Stimulated activated CD4-positive, alpha-beta T cell treated with anti-CD3 and anti-CD28 coated beads, Interleukin-12 subunit alpha, Interleukin-12 subunit beta, amount 100 ng/mL, for 48 hours (primary cell): ENCODE results near the gene MLH1.
"Not testable (repeated sequence)": the region's sequence is repeated elsewhere in the genome, so short reads cannot be mapped to it uniquely, and the experiment has no call there.

Experiments
- DNase-seq, 3 donors: peaks; one replicate each; pipeline ENCODE4 v3.0.0-alpha.2; 2020; ENCODE audit warnings: low read depth in 2 of 3, low spot score in 1 of 3

Gene MLH1

DNA sequence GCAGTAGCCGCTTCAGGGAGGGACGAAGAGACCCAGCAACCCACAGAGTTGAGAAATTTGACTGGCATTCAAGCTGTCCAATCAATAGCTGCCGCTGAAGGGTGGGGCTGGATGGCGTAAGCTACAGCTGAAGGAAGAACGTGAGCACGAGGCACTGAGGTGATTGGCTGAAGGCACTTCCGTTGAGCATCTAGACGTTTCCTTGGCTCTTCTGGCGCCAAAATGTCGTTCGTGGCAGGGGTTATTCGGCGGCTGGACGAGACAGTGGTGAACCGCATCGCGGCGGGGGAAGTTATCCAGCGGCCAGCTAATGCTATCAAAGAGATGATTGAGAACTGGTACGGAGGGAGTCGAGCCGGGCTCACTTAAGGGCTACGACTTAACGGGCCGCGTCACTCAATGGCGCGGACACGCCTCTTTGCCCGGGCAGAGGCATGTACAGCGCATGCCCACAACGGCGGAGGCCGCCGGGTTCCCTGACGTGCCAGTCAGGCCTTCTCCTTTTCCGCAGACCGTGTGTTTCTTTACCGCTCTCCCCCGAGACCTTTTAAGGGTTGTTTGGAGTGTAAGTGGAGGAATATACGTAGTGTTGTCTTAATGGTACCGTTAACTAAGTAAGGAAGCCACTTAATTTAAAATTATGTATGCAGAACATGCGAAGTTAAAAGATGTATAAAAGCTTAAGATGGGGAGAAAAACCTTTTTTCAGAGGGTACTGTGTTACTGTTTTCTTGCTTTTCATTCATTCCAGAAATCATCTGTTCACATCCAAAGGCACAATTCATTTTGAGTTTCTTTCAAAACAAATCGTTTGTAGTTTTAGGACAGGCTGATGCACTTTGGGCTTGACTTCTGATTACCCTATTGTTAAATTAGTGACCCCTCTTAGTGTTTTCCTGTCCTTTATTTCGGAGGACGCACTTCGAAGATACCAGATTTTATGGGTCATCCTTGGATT is at the start of gene MLH1:
MLH1 (plus strand) TSS at position 193 of the 958 bp plus-strand sequence; CDS start at position 223, 30 bp downstream.
- DNase-seq: peak; percentile 96 to 100 (median 99)

DNA sequence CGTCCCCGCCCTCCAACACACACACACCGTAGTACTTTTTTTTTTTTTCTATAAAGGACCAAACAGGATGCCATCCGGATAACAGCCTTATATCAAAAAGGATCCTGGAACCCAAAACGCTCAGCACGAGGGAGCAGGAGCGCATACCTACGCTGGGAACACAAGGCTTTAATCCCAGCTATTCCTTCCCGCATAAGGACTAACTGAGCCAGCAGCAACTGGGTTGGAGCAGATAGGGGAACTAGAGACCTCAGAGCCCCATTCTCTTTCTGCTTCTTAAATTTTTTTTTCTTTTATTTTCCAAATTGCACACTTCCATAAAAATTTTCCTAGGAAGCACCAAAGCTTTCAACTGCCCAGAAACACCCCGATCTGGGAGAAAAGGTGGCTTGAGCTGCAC is 49.7 kb upstream of the MLH1 start:
- DNase-seq: no peak

DNA sequence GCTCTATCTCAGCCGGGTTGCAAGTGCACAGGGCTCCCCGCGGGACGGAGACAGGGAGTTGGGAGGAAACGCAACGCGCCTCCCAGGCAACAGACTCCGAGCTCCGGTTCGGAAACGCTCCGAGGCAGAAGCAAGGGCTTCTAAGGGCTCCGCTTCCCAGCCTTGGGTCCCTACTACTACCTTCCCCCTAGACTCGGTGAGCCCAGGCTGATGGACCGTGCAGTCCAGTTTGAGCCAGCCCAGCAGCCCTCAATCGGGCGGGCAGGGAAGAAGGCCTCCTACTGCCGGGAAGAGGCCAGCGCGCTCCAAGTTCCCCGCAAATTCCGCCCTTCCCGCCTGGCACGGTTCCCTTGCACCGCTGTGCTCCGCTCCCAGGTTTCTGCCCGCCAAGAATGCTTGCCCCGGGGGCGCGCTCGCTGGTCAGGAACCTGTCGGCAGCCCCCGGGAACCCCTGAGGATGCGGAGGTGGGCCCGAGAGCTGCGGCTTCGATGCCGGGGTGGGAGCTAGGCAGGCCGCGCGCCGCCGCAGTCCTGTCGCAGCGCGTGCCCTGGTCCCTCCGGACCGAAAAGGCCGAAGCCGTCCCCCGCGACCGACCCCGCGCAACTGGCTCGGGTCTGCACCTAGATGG is 49.2 kb upstream of the MLH1 start:
- peak in 2 of 3 donors; percentile 16 to 19 for DNase-seq

DNA sequence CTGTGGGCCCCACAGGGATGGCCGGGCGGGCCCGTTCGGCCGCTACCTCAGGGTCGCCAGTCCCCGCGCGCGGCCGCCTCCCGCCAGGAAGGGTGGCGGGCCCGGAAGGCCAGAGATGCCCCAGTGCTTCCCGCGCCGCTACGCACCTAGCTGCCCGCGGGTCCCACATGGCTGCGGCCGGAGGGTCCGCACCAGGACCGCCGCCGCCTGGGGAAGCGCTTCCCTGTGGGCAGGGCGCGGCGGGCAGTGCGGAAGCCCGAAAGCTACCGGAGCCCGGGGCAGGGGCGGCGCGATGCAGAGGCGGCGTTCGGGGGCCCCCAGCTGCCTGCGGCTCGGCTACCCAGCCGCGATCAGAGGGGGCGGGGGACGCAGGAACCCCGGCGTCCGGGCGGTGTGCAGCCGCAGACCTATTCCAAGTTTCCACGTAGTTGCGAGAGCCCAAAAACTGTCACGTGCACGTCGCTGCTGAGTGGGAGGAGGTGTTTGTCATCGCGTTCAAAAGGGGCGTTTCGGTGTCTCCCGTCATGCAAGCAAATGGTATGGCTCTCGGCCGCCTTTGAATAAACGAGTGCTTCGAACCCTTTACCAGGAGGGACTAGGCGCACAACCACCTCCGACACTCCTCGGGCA is 48.6 kb upstream of the MLH1 start, which contains the start of gene TRANK1:
TRANK1 (minus strand) TSS at position 414 of the 630 bp plus-strand sequence; CDS start at position 169, 245 bp downstream.
- peak; percentile 63 to 64 (median 64) for DNase-seq

DNA sequence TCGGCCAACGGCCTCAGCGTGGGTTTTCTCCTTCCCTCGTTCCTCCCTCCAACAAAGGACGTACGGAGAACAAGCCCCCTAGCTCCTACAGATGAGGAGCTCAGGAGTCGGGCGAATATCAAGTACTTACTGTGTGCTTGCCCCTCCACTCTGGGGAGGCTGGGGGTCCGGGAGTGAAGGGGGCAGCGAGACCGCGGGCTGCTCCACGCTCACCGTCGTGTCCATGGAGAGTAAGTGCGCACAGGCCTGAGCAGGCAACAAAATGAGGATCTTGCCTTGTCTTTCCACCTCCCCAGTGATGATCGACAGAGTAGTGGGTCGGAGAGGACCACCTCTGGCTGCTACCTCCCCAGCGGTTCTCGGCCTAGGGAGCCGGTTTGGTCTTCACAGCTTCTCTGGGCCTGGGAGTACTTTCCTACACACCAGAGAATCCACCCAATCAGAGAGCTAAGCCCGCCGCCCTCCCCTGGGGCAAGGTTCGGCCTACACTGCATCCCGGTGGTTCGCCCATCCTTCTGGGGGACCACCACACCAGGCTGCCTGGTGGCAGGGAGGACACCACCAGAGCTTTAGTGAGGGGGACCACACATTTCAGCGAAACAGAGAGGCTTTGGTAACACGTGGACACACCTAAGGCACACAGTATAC is 47.9 kb upstream of the MLH1 start:
- no peak for DNase-seq

DNA sequence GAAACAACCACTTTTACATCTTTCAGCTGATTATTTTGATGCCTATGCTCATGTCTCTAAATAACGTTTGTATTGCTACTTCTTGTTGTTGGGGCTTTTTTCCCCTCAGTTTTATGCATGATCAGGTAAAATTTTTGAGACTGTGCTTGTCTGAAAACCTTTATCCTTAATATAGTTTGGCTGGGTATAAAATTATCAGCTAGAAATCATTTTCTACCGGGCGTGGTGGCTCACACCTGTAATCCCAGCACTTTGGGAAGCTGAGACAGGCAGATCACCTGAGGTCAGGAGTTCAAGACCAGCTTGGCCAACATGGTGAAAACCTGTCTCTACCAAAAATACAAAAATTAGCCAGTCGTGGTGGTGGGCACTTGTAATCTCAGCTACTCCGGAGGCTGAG is 45.5 kb upstream of the MLH1 start:
- not testable (repeated sequence) for DNase-seq

DNA sequence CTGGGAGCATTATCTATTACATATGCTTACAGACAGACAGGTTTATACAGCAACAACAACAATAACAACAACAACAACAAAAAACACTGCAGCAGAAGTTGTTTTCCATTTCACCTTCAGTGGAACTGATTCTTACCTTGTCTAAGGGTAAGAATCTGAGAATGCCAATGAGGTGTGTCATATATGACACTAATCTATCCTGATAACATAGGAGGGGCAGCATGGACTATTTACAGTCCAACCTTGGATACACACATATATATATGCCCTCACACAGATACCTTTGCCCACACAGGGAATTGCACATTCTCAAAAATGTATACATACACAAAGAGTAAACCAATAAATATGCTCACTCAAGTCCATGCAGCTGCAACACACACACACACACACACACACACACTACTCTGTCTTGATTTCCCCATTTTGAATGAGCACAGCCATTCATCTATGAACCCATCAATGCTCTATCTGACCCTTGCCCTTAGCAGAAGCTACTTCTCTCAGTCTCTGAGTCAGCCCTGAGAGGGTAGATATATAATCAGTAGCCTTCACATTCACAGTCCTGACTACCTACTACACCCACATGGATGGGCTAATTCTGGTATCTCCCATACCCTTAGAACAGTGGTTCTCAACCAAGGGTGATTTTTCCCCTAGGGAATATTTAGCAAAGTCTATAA is 38.7 kb upstream of the MLH1 start:
- DNase-seq: no peak

DNA sequence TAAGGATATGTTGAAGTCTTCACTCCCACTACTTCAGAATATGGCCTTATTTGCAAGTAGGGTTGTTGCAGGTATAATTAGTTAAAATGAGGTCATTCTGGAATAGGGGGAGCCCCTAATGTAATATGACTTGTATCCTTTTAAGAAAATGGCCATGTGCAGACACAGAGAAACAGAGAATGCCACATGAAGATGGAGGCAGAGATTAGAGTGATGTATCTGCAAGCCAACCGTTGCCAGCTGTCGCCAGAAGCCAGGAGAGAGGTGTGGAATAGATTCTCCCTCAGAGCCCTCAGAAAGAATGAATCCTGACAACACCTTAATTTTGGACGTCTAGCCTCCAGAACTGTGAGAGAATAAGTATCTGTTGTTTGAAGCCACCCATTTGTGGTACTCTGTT is 37.2 kb upstream of the MLH1 start:
- no peak for DNase-seq

DNA sequence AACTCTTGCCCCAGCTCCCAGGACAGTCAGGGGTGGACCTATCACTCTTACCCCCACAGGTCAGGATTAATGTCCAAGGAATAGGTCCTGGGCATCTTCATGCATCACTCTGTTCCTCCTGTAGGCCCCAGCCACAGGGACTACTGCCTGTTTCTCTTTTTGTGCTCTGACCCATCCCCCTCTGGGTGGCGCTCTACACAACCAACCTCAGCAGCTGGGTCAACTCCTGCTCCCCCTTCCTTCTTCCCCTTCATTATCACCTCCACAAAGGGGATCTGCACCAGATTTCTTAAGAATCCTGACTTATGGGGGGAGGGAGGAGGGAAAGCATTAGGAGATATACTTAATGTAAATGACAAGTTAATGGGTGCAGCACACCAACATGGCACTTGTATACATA is 36.3 kb upstream of the MLH1 start:
- DNase-seq: no peak

DNA sequence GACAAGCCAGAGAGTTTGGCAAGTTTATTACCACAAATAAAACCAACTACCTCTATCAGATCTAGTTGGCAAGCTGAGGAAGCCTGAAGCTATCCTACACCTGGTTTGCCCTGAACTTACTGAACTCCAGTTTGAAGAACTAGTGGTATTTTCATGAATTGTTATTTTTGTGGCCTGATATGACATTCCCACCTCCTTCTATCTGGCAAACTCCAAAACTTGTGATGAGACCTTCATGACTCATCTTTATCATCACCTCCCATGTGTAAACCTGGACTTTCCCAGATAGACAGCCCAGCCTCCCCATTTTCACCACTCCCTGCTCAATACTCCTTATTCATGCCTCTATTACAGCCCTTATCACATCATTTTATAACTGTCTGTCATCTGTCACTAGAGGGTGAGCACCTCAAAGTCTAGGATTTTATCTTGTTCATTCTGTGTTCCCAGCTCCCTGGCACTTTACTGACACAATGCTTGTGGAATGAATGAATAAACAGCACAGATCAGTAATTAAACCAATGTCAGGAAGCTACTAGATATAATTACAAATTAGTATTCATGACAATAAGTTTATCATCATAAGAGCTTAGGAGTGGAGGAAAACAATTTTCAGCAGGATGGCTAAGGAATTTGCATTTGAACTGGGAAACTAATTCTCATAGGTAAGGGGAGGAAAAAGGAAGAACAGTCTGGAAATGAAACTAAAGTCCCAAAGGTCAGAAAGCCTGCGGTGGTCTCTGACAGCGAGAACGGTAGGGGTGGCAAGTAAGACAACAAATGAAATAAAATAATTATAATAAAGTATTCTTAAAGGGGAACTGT is 35.2 kb upstream of the MLH1 start:
- peak in 1 of 3 donors; percentile 9 for DNase-seq

DNA sequence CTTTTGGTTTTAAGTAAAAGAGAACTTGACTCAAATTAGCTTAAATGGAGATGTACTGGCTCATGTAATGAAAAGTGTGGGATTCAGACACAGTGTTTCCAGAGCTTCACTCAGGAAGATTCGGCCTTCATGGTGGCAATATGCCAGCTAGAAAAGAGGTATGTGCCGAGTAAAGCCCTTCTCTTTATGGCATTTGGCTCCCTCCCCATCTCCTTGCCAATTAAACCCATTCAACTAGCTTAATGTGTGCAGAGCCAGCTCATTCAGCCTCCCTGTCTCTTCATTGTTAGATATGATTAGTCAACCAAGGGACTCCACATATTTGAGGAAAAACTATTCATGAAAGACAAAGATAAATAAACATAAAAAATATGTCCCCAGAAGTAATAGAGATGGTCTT is 33.5 kb upstream of the MLH1 start:
- no peak for DNase-seq

DNA sequence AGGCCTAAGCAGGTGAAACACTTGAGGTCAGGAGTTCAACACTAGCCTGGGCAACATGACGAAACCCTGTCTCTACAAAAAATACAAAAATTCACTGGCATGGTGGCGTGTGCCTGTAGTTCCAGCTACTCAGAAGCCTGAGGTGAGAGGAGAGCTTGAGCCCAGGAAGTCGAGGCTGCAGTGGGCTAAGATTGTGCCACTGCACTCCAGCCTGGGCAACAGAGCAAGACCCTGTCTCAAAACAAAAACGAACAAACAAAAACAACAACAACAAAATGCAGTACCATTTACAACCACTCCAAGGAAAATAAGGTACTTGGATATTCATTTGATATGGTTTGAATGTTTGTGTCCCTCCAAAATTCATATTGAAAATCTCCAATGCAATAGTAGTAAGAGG is 32.8 kb upstream of the MLH1 start:
- no peak for DNase-seq

DNA sequence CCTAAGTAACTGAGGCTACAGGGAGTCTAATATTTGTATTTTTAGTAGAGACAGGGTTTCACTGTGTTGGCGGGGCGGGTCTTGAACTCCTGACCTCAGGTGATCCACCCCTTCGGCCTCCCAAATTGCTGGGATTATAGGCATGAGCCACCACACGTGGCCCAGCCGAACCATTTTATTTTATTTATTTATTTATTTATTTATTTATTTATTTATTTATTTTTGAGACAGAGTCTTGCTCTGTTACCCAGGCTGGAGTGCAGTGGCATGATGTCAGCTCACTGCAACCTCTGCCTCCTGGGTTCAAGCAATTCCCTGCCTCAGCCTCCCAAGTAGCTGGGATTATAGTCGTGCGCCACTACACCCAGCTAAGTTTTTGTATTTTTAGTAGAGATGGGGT is 30.3 kb upstream of the MLH1 start:
- DNase-seq: not testable (repeated sequence)

DNA sequence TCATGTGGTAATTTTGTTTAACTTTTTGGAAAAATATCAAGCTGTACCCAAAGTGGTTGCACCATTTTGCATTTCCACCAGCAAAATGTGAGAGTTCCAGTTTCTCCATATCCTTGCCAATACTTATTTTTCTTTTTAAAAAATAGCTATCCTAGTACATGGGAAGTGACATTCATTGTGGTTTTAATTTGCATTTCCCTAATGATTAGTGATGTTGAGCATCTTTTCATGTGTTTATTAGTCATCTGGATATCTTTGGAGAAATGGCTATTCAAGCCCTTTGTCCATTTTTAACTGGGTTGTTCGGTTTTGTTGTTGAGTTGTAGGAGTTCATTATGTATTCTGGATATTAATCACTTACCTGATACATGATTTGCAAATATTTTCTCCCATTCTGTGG is 29.0 kb upstream of the MLH1 start:
- no peak for DNase-seq

DNA sequence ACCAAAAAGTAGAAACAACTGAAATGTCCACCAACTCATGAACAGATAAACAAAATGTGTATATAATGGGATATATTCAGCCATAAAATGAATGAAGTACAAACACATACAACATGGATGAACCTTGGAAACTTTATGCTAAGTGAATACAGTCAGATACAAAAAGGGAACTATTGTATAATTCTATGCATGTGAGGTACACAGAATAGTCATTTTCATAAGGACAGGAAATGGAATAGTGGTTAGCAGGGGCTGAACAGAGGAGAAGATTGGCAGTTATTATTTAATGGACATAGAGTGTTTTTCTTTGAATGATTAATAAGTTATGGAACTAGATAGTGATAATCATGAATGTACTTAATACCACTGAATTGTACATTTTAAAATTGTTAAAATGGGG is 28.5 kb upstream of the MLH1 start:
- DNase-seq: no peak

DNA sequence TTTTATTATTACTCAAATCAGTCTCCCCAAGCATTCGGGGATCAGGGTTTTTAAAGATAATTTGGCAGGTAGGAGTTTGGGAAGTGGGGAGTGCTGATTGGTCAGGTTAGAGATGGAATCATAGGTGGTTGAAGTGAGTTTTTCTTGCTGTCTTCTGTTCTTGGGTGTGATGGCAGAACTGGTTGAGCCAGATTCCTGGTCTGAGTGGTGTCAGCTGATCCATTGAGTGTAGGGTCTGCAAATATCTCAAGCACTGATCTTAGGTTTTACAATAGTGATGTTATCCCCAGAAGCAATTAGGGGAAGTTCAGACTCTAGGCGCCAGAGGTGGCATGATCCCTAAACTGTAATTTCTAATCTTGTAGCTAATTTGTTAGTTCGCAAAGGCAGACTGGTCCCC is 27.9 kb upstream of the MLH1 start:
- DNase-seq: no peak

DNA sequence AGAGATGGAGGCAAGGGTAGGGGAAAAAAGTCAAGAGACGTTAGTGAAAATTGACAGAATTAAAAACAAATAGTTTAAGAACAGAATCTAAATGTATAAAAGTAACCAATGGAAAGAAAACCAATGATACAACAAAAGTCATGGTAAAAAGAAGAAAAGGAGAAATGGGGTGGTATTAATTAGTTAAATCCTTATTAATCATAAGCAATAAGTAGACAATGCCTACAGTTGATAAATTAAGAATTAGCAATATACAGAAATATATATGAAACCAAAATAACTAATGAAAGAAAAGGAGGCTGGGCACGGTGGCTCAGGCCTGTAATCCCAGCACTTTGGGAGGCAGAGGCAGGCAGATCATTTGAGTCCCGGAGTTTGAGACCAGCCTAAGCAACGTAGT is 24.2 kb upstream of the MLH1 start:
- DNase-seq: no peak

DNA sequence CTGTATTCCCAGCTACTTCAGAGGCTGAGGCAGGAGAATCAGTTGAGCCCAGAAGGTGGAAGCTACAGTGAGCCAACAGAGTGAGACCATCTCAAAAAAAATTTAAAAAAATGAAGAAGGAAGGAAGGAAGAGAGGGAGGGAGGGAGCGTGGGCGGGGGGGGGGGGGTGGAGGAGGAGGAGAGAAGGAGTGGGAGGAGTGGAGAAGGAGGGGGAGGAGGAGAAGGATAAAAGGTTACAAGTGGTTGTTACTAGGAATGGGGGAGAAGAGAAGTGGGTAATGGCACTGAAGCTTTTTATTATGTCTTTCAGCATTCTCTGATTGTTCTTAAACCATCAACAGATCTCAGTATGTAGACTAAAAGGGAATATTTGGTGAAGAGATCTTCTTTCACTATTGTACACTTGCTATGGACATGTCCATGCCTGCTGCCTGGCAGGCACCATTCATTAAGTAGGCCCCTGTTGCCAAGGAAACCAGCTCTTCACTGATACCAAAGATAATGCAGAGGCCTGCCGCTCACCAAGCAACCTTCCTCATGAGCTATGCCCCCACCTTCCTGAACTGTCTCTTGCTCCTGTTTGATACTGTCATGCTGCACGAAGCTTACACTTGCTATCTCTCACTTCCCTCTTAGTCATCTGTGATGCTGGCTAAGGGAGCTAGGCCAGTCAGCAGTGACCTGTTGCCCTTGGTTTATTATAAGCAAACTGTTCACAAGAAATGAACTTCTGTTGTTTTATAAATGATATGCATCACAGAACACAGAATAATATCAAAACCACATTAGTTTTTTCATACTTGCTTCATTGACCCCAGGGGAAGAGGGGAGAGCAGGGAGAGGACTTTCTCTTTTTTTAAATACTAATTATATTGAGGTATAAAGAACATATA is 23.5 kb upstream of the MLH1 start:
- peak; percentile 19 to 33 (median 27) for DNase-seq

DNA sequence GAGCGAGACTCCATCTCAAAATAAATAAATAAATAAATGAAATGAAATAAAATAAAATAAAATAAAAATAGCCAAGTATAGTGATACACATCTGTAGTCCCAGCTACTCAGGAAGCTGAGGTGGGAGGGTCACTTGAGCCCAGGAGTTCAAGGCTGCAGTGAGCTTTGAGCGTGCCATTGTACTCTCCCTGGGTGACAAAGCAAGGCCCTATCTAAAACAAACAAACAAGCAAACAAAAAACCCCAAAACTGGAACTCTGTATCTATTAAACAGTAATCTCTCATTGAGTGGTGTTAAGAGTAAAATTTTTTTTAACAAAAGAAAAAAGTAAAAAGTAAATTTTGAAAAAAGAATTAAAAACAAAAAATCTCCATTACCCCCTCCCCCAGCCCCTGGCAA is 21.2 kb upstream of the MLH1 start:
- no peak for DNase-seq
